Thyroid gland (tissue), 4 donors: ENCODE measurements around the gene STKLD1.

Experiments used
- POLR2A ChIP-seq, 2 donors: fragments of 450-650 bp; IDR thresholded peaks; one replicate each; pipeline ENCODE4 v1.6.1; 2017; ENCODE audit warnings: antibody characterized with exemption in 2 of 2, mild to moderate bottlenecking in 2 of 2, moderate library complexity in 1 of 2
- TF ChIP-seq, protein P1 (sequence below), 6 experiments: fragments of 200-600 bp in 3 of 6; fragments of 450-650 bp in 3 of 6; sonication (generic) in 3 of 6; IDR thresholded peaks; one replicate each; pipeline ENCODE4 v1.5.1; 2016 to 2019; ENCODE audit warnings: antibody characterized with exemption in 6 of 6, mild to moderate bottlenecking in 2 of 6, inconsistent platforms in 1 of 6, moderate library complexity in 1 of 6

DNA sequence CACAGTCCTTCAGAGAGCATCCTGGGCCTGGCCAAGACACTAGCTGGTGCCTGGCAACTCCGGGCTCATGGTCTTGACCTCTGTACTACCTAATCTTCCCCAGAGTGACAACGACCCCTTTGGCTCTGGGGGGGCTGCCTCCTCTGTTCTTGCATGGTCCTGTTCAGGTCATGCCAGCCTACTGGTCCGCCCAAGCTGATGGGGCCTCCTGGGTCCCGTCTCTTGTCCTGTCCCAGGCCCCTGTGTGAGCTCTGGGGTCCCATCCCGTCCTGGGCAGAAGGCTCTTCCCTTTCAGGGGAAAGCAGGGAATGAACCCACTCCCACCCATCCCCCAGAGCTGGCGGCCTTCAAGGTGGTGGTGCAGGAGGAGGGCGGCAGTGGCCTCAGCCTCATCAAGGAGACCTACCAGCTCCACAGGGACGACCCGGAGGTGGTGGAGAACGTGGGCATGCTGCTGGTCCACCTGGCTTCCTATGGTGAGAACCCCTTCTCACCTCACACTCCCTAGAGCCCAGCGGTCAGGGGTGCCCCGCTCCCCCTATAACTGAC is 28.4 kb downstream of the STKLD1 start:
- TF ChIP-seq, protein P1, sequence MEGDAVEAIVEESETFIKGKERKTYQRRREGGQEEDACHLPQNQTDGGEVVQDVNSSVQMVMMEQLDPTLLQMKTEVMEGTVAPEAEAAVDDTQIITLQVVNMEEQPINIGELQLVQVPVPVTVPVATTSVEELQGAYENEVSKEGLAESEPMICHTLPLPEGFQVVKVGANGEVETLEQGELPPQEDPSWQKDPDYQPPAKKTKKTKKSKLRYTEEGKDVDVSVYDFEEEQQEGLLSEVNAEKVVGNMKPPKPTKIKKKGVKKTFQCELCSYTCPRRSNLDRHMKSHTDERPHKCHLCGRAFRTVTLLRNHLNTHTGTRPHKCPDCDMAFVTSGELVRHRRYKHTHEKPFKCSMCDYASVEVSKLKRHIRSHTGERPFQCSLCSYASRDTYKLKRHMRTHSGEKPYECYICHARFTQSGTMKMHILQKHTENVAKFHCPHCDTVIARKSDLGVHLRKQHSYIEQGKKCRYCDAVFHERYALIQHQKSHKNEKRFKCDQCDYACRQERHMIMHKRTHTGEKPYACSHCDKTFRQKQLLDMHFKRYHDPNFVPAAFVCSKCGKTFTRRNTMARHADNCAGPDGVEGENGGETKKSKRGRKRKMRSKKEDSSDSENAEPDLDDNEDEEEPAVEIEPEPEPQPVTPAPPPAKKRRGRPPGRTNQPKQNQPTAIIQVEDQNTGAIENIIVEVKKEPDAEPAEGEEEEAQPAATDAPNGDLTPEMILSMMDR (IDR thresholded peaks at IDR 0.05): no peak
- no peak for TF ChIP-seq POLR2A (IDR thresholded peaks at IDR 0.05)
